NT2/D1 (cell line): ENCODE measurements around the gene BEGAIN.

Source experiments
- SUZ12 ChIP-seq: IDR thresholded peaks from 2 replicates; pipeline ENCODE4 v1.6.1; 2011; ENCODE audit not compliant: insufficient read length, insufficient read depth; ENCODE audit errors: extremely low read depth
- YY1 ChIP-seq: IDR thresholded peaks from 2 replicates; pipeline ENCODE4 v1.6.1; 2011; ENCODE audit not compliant: insufficient read length, insufficient read depth

DNA sequence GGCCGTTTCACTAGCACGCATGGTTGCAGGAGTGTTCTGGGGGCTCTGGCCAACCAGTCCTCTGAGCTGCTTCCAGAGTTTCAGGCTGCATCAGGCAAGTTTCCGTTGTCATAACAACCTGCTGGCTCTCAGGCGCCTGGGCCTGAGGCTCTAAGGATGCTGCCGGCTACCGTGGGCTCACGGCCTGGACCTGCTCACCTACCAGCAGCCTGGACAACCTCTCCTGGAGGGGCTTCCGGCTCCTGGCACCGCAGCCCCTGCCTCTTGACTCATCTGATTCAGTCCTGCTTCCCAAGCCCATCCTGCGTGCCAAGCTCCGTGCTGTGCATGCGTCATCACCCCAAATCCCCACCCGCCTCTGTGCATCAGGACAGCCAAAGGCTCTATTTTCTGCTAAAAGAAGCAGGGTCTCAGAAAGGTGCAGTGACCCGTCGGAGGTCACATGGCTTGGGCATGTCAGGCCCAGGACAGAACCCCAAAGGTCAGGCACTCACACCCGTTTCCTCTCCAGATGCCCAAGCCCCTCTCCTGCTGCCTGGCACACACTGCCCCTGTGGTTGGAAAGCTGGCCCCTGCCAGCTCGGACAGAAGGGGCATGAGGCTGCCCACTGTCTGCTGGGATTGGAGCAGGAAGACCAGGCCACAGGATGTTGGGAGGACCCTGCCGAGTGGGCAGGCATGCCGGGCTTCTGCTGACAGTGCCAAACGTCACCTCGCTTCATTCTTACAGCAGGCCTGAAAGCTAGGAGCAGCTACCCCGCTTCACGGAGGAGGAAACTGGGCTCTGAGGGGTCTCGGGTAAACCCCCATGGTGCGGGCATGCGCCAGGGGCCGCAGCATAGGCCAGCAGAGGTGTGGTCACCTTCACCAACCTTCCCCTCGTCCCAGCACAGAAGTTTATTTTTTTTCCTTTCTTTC, 5.7 kb downstream of the BEGAIN start:
- TF ChIP-seq YY1 (no peak), SUZ12 (no peak)
